HepG2 (cell line): ENCODE measurements around the gene BIK. TPM values are rescaled to one million over a fixed set of nuclear protein-coding genes. Genes with fewer than 3 reads are reported as not detected.

ENCODE experiments used
- GABPB1 ChIP-seq: IDR thresholded peaks from 2 replicates; pipeline ENCODE4 v1.6.1; 2016; ENCODE audit warnings: mild to moderate bottlenecking, missing genetic modification reagents, moderate library complexity, missing compliant biosample characterization
- KLF15 ChIP-seq: sonication (generic); formaldehyde crosslinking; IDR thresholded peaks from 2 replicates; pipeline ENCODE4 v1.8.1; 2023; ENCODE audit warnings: borderline replicate concordance, mild to moderate bottlenecking, inconsistent platforms, missing genetic modification reagents, mixed read lengths
- SOX6 ChIP-seq, 2 experiments: fragments of 450-650 bp in 1 of 2; sonication (generic) in 1 of 2; formaldehyde crosslinking in 1 of 2; IDR thresholded peaks; 2 replicates each; pipeline versions ENCODE4 v1.4.0 to v1.6.1; 2017 to 2020; ENCODE audit warnings: antibody characterized with exemption in 1 of 2, mild to moderate bottlenecking in 1 of 2, missing genetic modification reagents in 1 of 2
- STAG1 ChIP-seq: sonication (generic); formaldehyde crosslinking; IDR thresholded peaks from 2 replicates; pipeline ENCODE4 v1.4.0; 2020; ENCODE audit warnings: missing genetic modification reagents
- TRAFD1 ChIP-seq: sonication (generic); formaldehyde crosslinking; IDR thresholded peaks from 2 replicates; pipeline ENCODE4 v1.5.1; 2020; ENCODE audit warnings: missing genetic modification reagents, mild to moderate bottlenecking, borderline replicate concordance
- ZNF224 ChIP-seq: sonication (generic); formaldehyde crosslinking; IDR thresholded peaks from 2 replicates; pipeline ENCODE4 v1.5.0; 2020; ENCODE audit warnings: mild to moderate bottlenecking, missing genetic modification reagents
- ZNF44 ChIP-seq: sonication (generic); formaldehyde crosslinking; IDR thresholded peaks from 2 replicates; pipeline ENCODE4 v1.5.1; 2020; ENCODE audit warnings: mild to moderate bottlenecking, missing genetic modification reagents
- ZNF512 ChIP-seq: sonication (generic); formaldehyde crosslinking; IDR thresholded peaks from 2 replicates; pipeline ENCODE4 v1.4.0; 2020; ENCODE audit warnings: mild to moderate bottlenecking, missing genetic modification reagents
- ZNF619 ChIP-seq: sonication (generic); formaldehyde crosslinking; IDR thresholded peaks from 2 replicates; pipeline ENCODE4 v1.4.0; 2020; ENCODE audit warnings: mild to moderate bottlenecking, missing genetic modification reagents
- ZNF687 ChIP-seq: sonication (generic); formaldehyde crosslinking; IDR thresholded peaks from 2 replicates; pipeline ENCODE4 v1.5.1; 2020; ENCODE audit warnings: mild to moderate bottlenecking, missing genetic modification reagents, moderate library complexity
- ZNF7 ChIP-seq: IDR thresholded peaks from 2 replicates; pipeline ENCODE4 v1.6.1; 2016; ENCODE audit warnings: missing biosample characterization, missing genetic modification reagents
- ZNF891 ChIP-seq: sonication (generic); formaldehyde crosslinking; IDR thresholded peaks from 2 replicates; pipeline ENCODE4 v1.5.0; 2020; ENCODE audit warnings: mild to moderate bottlenecking, missing genetic modification reagents
- polyA plus RNA-seq, 8 experiments: library from polyadenylated mRNA; depleted of rRNA in 3 of 8; stranded (reverse) in 7 of 8; unstranded in 1 of 8; fragments of >200 nt; fragmentation: Illumina TruSeq in 4 of 8; extraction: Trizol in 4 of 8; gene quantifications; 2 replicates each; pipeline versions ENCODE4 v1.2.1 to v1.2.3, GENCODE V29; 2011 to 2016; ENCODE audit warnings: low read depth in 4 of 8, missing spikeins in 1 of 8, mixed read lengths in 1 of 8; ENCODE audit not compliant: insufficient read depth in 1 of 8
- total RNA-seq, 5 experiments: library from RNA; depleted of rRNA; stranded (reverse); fragments of >200 nt; fragmentation: Illumina TruSeq; extraction: Trizol; gene quantifications; 2 replicates each; pipeline ENCODE4 v1.2.3, GENCODE V29; 2016; ENCODE audit warnings: low read depth in 1 of 5
- TF ChIP-seq, protein P1 (sequence below): sonication (generic); formaldehyde crosslinking; IDR thresholded peaks from 2 replicates; pipeline ENCODE4 v1.5.0; 2020; ENCODE audit warnings: mild to moderate bottlenecking, missing genetic modification reagents, borderline replicate concordance

The BIK gene
- total and polyA plus RNA-seq, 2 of the 13 experiments (the other 11 are each of a cell fraction or from before 2014, with no cell fraction given), result 0.54 to 0.80 TPM

- 0 out of 2 replicates have a peak, but pooled peaks have one; percentile 57 for TF ChIP-seq ZNF512 (CRISPR knock-in tag)
- no peak for TF ChIP-seq ZNF619
- TF ChIP-seq ZNF224 (CRISPR knock-in tag), result no peak
- no peak for TF ChIP-seq ZNF891
- no peak for TF ChIP-seq KLF15 (CRISPR knock-in tag)
- TF ChIP-seq STAG1 (CRISPR knock-in tag), result no peak
- no peak for TF ChIP-seq TRAFD1 (CRISPR knock-in tag)
- TF ChIP-seq SOX6 (IDR thresholded peaks at IDR 0.05), result no peak
- TF ChIP-seq SOX6 (CRISPR knock-in tag; IDR thresholded peaks at IDR 0.05), result no peak
- peak; percentile 49 for TF ChIP-seq ZNF687 (CRISPR knock-in tag)
- TF ChIP-seq, protein P1, sequence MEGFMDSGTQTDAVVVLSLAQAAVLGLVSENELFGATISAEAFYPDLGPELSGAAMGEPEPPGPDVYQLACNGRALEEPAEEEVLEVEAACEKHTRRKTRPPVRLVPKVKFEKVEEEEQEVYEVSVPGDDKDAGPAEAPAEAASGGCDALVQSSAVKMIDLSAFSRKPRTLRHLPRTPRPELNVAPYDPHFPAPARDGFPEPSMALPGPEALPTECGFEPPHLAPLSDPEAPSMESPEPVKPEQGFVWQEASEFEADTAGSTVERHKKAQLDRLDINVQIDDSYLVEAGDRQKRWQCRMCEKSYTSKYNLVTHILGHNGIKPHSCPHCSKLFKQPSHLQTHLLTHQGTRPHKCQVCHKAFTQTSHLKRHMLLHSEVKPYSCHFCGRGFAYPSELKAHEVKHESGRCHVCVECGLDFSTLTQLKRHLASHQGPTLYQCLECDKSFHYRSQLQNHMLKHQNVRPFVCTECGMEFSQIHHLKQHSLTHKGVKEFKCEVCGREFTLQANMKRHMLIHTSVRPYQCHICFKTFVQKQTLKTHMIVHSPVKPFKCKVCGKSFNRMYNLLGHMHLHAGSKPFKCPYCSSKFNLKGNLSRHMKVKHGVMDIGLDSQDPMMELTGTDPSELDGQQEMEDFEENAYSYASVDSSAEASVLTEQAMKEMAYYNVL, result peak; percentile 28; the same call in 1 of the 2 replicates
- peak; percentile 95 for TF ChIP-seq ZNF7
- peak; percentile 31; the same call in 1 of the 2 replicates for TF ChIP-seq GABPB1 (CRISPR knock-in tag)
- no peak for TF ChIP-seq ZNF44 (CRISPR knock-in tag)
Observed at GRCh38 chr22:43152357-43153071, 42.0 kb downstream of the BIK start (continued).
